ENCODE data around the gene VSIR. TPM values are rescaled to one million over a fixed set of nuclear protein-coding genes. Genes with fewer than 3 reads are reported as not detected.

The VSIR gene
- total RNA-seq, 2 donors from 2014 or later = 14.8 to 17.1 TPM

DNA sequence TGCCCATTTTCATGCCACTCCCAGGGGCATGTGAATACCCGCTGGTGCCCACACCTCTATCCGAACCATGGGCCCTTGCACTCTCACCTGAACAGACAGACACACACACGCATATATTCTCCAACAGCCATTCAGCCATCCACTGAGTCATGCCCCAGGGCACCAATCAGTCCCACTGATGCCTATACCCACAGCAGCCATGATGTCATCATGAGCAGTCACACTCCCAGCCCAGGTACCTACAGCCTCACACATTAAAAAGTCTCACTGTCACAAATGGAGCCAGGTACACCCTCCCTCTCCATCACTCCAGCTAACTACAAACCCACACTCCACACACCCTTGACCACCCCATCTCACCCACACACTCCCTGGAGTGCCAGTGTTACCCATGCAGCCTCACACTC is 12.2 kb downstream of the VSIR start:
- H3K27me3 ChIP-seq = no peaks in the 10 kb centered on the region
- H3K27ac ChIP-seq = no peak overlapping the region
- intact Hi-C loops (cut with DNase I) = no loop called here
- no peak for DNase-seq
- WGBS, 2 donors = 86 to 88% methylated on average over 3 of the region's 3 CpGs
- no peaks in the 10 kb centered on the region for H3K9me3 ChIP-seq
- H3K36me3 ChIP-seq (replicated peaks in 1 of 2; ENCODE audit: insufficient read depth in 1 of 2, low read depth in 2 of 2) = no peaks in the 10 kb centered on the region
- TF ChIP-seq POLR2A (IDR thresholded peaks at IDR 0.05) = no peak
- no peak for TF ChIP-seq CTCF (IDR thresholded peaks at IDR 0.05)
- no peak overlapping the region for H3K4me3 ChIP-seq
- H3K4me1 ChIP-seq = peaks cover 8% of the 10 kb centered on the region
- ATAC-seq = no peak

DNA sequence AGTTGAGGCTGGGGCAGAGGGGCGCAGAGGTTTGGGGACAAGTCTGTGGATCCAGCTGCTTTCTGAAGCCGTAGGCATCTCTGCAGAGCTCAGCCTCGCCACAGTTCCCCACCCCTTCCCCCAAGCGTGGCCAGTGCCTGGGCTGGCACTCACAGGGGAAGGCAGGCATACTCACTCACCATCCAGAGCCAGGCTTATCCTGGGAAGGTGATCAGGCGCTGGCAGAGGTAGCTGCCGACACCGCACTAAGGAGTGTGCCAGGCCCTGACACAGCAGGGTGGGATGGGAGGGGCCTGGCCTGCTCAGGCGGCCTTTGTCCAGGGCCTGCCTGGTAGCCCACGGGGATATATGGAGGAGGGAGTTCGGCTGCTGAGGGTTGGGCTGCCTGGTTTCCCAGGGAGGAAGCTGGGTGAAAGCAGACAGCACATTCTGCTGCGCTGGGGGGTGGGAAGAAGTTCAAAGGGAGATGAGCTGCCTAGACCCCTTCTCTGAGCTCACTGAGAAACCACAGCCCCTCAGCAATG is 15.9 kb downstream of the VSIR start:
- no peaks in the 10 kb centered on the region for H3K27me3 ChIP-seq
- no peaks in the 10 kb centered on the region for H3K4me1 ChIP-seq
- DNase-seq (no peak), ATAC-seq (no peak)
- WGBS, 2 donors = 52 to 54% methylated on average over 5 to 10 of the region's 11 CpGs
- no peak for TF ChIP-seq POLR2A (IDR thresholded peaks at IDR 0.05)
- no peak for TF ChIP-seq CTCF (IDR thresholded peaks at IDR 0.05)
- intact Hi-C loops (cut with DNase I) = no loop called here
- H3K36me3 ChIP-seq (replicated peaks in 1 of 2; ENCODE audit: insufficient read depth in 1 of 2, low read depth in 2 of 2) = no peaks in the 10 kb centered on the region
- H3K27ac ChIP-seq = peak overlapping the region in 2 of 4 donors; percentile 20 to 66
- H3K4me3 ChIP-seq = no peak overlapping the region
- no peaks in the 10 kb centered on the region for H3K9me3 ChIP-seq

DNA sequence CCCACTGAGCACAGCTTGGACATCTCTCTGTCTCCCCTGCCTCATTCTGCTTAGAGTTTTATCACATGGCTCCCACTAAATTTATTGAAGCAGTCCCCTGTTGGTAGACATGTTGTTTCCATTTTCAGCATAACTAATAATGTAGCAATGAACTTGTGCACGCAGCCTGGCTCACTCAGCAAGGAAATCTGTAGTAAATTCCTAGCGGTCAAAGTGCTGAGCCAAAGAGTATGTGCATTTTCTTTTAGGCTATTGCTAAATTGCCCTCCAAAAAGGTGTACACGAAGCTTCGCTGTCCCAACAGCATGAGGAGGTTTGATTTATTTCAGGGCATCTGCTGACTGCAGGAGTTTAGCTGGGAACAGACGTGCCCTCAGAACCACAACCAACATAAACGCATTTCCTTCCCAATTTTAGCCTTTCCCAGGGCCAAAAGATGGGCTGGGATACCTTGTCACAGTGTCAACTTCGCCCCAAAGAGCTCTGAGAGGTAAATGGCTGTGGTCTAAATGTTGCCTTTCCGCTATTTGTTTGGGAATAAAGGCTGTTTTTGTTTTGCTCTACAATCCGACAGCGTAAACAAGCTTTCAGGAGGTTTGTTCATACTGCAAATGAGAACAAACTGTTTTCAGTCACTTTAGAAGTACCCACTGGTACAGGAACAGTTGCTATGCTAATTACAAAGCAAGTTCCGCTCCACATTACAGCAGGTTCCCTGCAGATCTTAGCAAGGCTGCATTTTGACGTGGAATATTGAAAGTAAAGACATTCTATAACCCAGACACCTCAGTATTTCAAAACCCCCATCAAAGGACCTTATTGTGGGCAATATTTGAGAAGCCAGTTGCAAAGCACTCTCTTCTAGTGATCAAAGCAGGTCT is 16.8 kb downstream of the VSIR start:
- no peaks in the 10 kb centered on the region for H3K36me3 ChIP-seq (replicated peaks in 1 of 2; ENCODE audit: insufficient read depth in 1 of 2, low read depth in 2 of 2)
- intact Hi-C loops (cut with DNase I) = no loop called here
- H3K27me3 ChIP-seq = no peaks in the 10 kb centered on the region
- H3K4me3 ChIP-seq = no peak overlapping the region
- no peaks in the 10 kb centered on the region for H3K9me3 ChIP-seq
- H3K4me1 ChIP-seq = no peaks in the 10 kb centered on the region
- H3K27ac ChIP-seq = peak overlapping the region in 1 of 4 donors; percentile 66
- TF ChIP-seq CTCF (IDR thresholded peaks at IDR 0.05) (no peak), POLR2A (IDR thresholded peaks at IDR 0.05) (peak in 1 of 3 donors; percentile 15)
- 63 to 73% methylated on average over 12 of the region's 12 CpGs for WGBS, 2 donors
- ATAC-seq (no peak), DNase-seq (peak in 1 of 4 donors; percentile 58)

- Histone ChIP-seq H3K4me3 (no peak overlapping the region), H3K4me1 (no peaks in the 10 kb centered on the region), H3K9me3 (no peaks in the 10 kb centered on the region), H3K27me3 (no peaks in the 10 kb centered on the region), H3K36me3 (replicated peaks in 1 of 2; ENCODE audit: insufficient read depth in 1 of 2, low read depth in 2 of 2) (peaks cover 0 to under 1% of the 10 kb centered on the region in 2 donors), H3K27ac (peak overlapping the region in 1 of 4 donors; percentile 66)
- TF ChIP-seq POLR2A (IDR thresholded peaks at IDR 0.05) (no peak), CTCF (IDR thresholded peaks at IDR 0.05) (no peak)
- ATAC-seq (no peak), DNase-seq (no peak)
- 89 to 92% methylated on average over 16 of the region's 16 CpGs for WGBS, 2 donors
- intact Hi-C loops (cut with DNase I) = no loop called here
Observed at GRCh38 chr10:71755179-71755879, 18.0 kb downstream of the VSIR start.
